HCT116 (cell line): ENCODE measurements around the gene SORL1. TPM values are rescaled to one million over a fixed set of nuclear protein-coding genes. Genes with fewer than 3 reads are reported as not detected.

Experiments used
- ATAC-seq: fragments of 200-7000 bp; cut with Tn5 transposase; 2 replicates; pipeline ENCODE4 v1.9.1; 2020; ENCODE audit warnings: mild to moderate bottlenecking, moderate library complexity
- BruUV-seq: library from RNA; stranded (reverse); fragments of 400-500 nt; replicated peaks from 2 replicates; lab custom pipeline; 2021; lab: Mats Ljungman, UMichigan
- CTCF ChIA-PET: fragments of 300-600 bp; sonication (Branson Sonifier 250); formaldehyde crosslinking; loops from one replicate; lab custom pipeline; 2021; ENCODE audit warnings: antibody characterized with exemption; lab: Charles Lee
- POLR2A ChIA-PET: fragments of 300-600, 350-600 bp; sonication (Branson Sonifier 250); formaldehyde crosslinking; loops from one replicate; lab custom pipeline; 2021; ENCODE audit warnings: antibody characterized with exemption; lab: Charles Lee
- RAD21 ChIA-PET, 2 experiments: fragments of 300-600 bp; sonication (Branson Sonifier 250); formaldehyde crosslinking; loops; one replicate each; lab custom pipeline; 2023; ENCODE audit warnings: low total read pairs in 2 of 2; ENCODE audit not compliant: uncharacterized antibody in 2 of 2, unreplicated experiment in 2 of 2, low non-redundant PET in 1 of 2; lab: Charles Lee
- DNase-seq: peaks from one replicate; pipeline ENCODE4 v3.0.0-alpha.2; 2010; ENCODE audit warnings: low read depth, low spot score
- H2AFZ ChIP-seq: fragments of 200-600 bp; shearing (Covaris generic), sonication (generic); 2 replicates; pipeline ENCODE4 v1.6.1; 2017; ENCODE audit warnings: low read depth, mixed run types, mixed read lengths, antibody characterized with exemption, low read length; ENCODE audit not compliant: poor library complexity, severe bottlenecking
- H3K27ac ChIP-seq: 2 replicates; pipeline ENCODE4 v1.5.1; 2012; ENCODE audit warnings: low read depth, low read length
- H3K27me3 ChIP-seq: fragments of 200-600 bp; sonication (generic); 2 replicates; pipeline ENCODE4 v1.6.1; 2016; ENCODE audit warnings: mixed run types, low read length, mixed read lengths; ENCODE audit not compliant: insufficient read depth
- H3K36me3 ChIP-seq, 2 experiments: fragments of 200-500 bp in 1 of 2; fragments of 200-600 bp in 1 of 2; sonication (Bioruptor generic) in 1 of 2; sonication (generic) in 1 of 2; 2 replicates each; pipeline versions ENCODE4 v1.5.1 to v1.6.1; 2014 to 2016; ENCODE audit warnings: low read length in 2 of 2, inconsistent platforms in 1 of 2, mixed read lengths in 1 of 2, mixed run types in 1 of 2; ENCODE audit not compliant: insufficient read depth in 2 of 2, control insufficient read depth in 1 of 2
- H3K4me1 ChIP-seq, 2 experiments: fragments of 200-600 bp in 1 of 2; sonication (generic) in 1 of 2; 2 replicates each; pipeline versions ENCODE4 v1.5.1 to v1.6.1; 2012 to 2017; ENCODE audit warnings: low read length in 2 of 2, inconsistent platforms in 1 of 2, mild to moderate bottlenecking in 1 of 2, mixed read lengths in 1 of 2, mixed run types in 1 of 2, moderate library complexity in 1 of 2; ENCODE audit not compliant: insufficient read depth in 2 of 2, control insufficient read depth in 1 of 2
- H3K4me2 ChIP-seq: fragments of 200-600 bp; sonication (generic); 2 replicates; pipeline ENCODE4 v1.6.1; 2017; ENCODE audit warnings: mixed run types, low read length, mixed read lengths
- H3K4me3 ChIP-seq, 2 experiments: fragments of 200-600 bp in 1 of 2; sonication (generic) in 1 of 2; replicated peaks in 1 of 2; 2 replicates each; pipeline ENCODE4 v1.5.1; 2011 to 2016; ENCODE audit warnings: low read length in 2 of 2, control low read depth in 1 of 2, low read depth in 1 of 2, mild to moderate bottlenecking in 1 of 2, mixed read lengths in 1 of 2, mixed run types in 1 of 2
- H3K79me2 ChIP-seq: fragments of 200-600 bp; sonication (generic); 2 replicates; pipeline ENCODE4 v1.6.1; 2017; ENCODE audit warnings: mild to moderate bottlenecking, mixed run types, low read length, moderate library complexity, mixed read lengths; ENCODE audit not compliant: insufficient read depth
- H3K9ac ChIP-seq: fragments of 200-600 bp; sonication (generic); 2 replicates; pipeline ENCODE4 v1.6.1; 2016; ENCODE audit warnings: low read length, mixed read lengths
- H3K9me2 ChIP-seq: fragments of 200-600 bp; sonication (generic), shearing (Covaris generic); 2 replicates; pipeline ENCODE4 v1.6.1; 2017; ENCODE audit warnings: mixed run types, mild to moderate bottlenecking, moderate library complexity; ENCODE audit not compliant: insufficient read depth
- H3K9me3 ChIP-seq, 2 experiments: fragments of 200-500 bp in 1 of 2; fragments of 200-600 bp in 1 of 2; sonication (Bioruptor generic) in 1 of 2; sonication (generic) in 1 of 2; 2 replicates each; pipeline ENCODE4 v1.6.1; 2014 to 2017; ENCODE audit warnings: low read length in 2 of 2, mixed read lengths in 2 of 2, inconsistent platforms in 1 of 2, low read depth in 1 of 2, mild to moderate bottlenecking in 1 of 2, mixed run types in 1 of 2, moderate library complexity in 1 of 2; ENCODE audit not compliant: control insufficient read depth in 1 of 2, insufficient read depth in 1 of 2
- H4K20me1 ChIP-seq: fragments of 200-600 bp; sonication (generic), shearing (Covaris generic); 2 replicates; pipeline ENCODE4 v1.6.1; 2017; ENCODE audit warnings: mixed run types, mild to moderate bottlenecking, moderate library complexity; ENCODE audit not compliant: insufficient read depth
- CEBPB ChIP-seq: IDR thresholded peaks from 2 replicates; pipeline ENCODE4 v1.6.1; 2012; ENCODE audit warnings: low read depth
- CTCF ChIP-seq, 3 experiments: fragments of 200-600 bp in 1 of 3; sonication (generic) in 1 of 3; IDR thresholded peaks in 2 of 3; conservative IDR thresholded peaks in 1 of 3; 2 replicates each; pipeline ENCODE4 v1.5.1; 2012 to 2017; ENCODE audit warnings: low read depth in 2 of 3, low read length in 2 of 3, antibody characterized with exemption in 1 of 3, borderline replicate concordance in 1 of 3, control low read depth in 1 of 3, mild to moderate bottlenecking in 1 of 3, mixed read lengths in 1 of 3, mixed run types in 1 of 3, moderate library complexity in 1 of 3; ENCODE audit not compliant: insufficient read depth in 1 of 3
- EGR1 ChIP-seq: IDR thresholded peaks from 2 replicates; pipeline ENCODE4 v1.6.1; 2012; ENCODE audit warnings: low read depth
- EZH2 ChIP-seq: fragments of 200-600 bp; sonication (generic); IDR thresholded peaks from 2 replicates; pipeline ENCODE4 v1.6.1; 2017; ENCODE audit warnings: antibody characterized with exemption, mixed run types
- EZH2phosphoT487 ChIP-seq: fragments of 200-600 bp; IDR thresholded peaks from 2 replicates; pipeline ENCODE4 v1.6.1; 2018; ENCODE audit warnings: antibody characterized with exemption, borderline replicate concordance
- POLR2A ChIP-seq: IDR thresholded peaks from 2 replicates; pipeline ENCODE4 v1.7.0; 2011; ENCODE audit warnings: borderline replicate concordance; ENCODE audit not compliant: insufficient read depth, insufficient read length; ENCODE audit errors: extremely low read depth
- REST ChIP-seq: IDR thresholded peaks from 2 replicates; pipeline ENCODE4 v1.6.1; 2012; ENCODE audit warnings: low read depth
- SIN3A ChIP-seq: IDR thresholded peaks from 2 replicates; pipeline ENCODE4 v1.6.1; 2012; ENCODE audit warnings: low read depth
- YY1 ChIP-seq: IDR thresholded peaks from 2 replicates; pipeline ENCODE4 v1.6.1; 2011; ENCODE audit warnings: low read length, low read depth, moderate library complexity, mild to moderate bottlenecking; ENCODE audit not compliant: insufficient replicate concordance; ENCODE audit errors: extremely low read depth
- ZFX ChIP-seq: fragments of 450-650 bp; IDR thresholded peaks from 2 replicates; pipeline ENCODE4 v1.6.1; 2017
- intact Hi-C: fragments of 100-400 bp; cut with micrococcal nuclease; formaldehyde crosslinking; loops from 2 replicates; pipeline ENCODE4 v1.10.0; 2022
- total RNA-seq: library from RNA; stranded (reverse); gene quantifications from one replicate; pipeline ENCODE4 v1.2.1, GENCODE V29; 2021; ENCODE audit not compliant: unreplicated experiment

Gene SORL1
- total RNA-seq, 1 experiment from 2014 or later = 17.4 TPM

GRCh38 chr11:121414141-121414913 is 37.8 kb upstream of the SORL1 start:
- H3K4me3 ChIP-seq = no peak overlapping the region
- no peaks in the 10 kb centered on the region for H3K27me3 ChIP-seq
- peaks cover 7 to 8% of the 10 kb centered on the region in 2 experiments; a peak in 3 of 4 replicates for H3K4me1 ChIP-seq
- H3K9me3 ChIP-seq = no peaks in the 10 kb centered on the region
- no peak overlapping the region for H3K9ac ChIP-seq
- H4K20me1 ChIP-seq = no peaks in the 10 kb centered on the region
- H3K4me2 ChIP-seq = no peak overlapping the region
- H3K79me2 ChIP-seq = no peaks in the 10 kb centered on the region
- no peaks in the 10 kb centered on the region for H3K9me2 ChIP-seq
- POLR2A ChIA-PET = no interaction called here
- no TSS peak for BruUV-seq
- CTCF ChIA-PET = no interaction called here
- H2AFZ ChIP-seq = no peak overlapping the region
- no peak for DNase-seq
- no peak for ATAC-seq
- no peaks in the 10 kb centered on the region for H3K36me3 ChIP-seq
- RAD21 ChIA-PET = no interaction called here
- no peak overlapping the region for H3K27ac ChIP-seq
- intact Hi-C loops = no loop called here
- TF ChIP-seq EZH2 (no peak), REST (no peak), CEBPB (no peak), SIN3A (no peak), EGR1 (no peak), POLR2A (no peak)

GRCh38 chr11:121415856-121416255 is 36.3 kb upstream of the SORL1 start:
- ChIA-PET POLR2A (no interaction called here), RAD21 (no interaction called here), CTCF (no interaction called here)
- Histone ChIP-seq H3K36me3 (no peaks in the 10 kb centered on the region), H3K27me3 (no peaks in the 10 kb centered on the region), H3K79me2 (no peaks in the 10 kb centered on the region), H4K20me1 (no peaks in the 10 kb centered on the region), H3K4me1 (peaks cover 7 to 8% of the 10 kb centered on the region in 2 experiments; a peak in 3 of 4 replicates), H3K27ac (no peak overlapping the region), H3K9ac (no peak overlapping the region), H3K9me3 (no peaks in the 10 kb centered on the region), H3K4me3 (no peak overlapping the region), H2AFZ (no peak overlapping the region), H3K4me2 (no peak overlapping the region), H3K9me2 (no peaks in the 10 kb centered on the region)
- ATAC-seq (no peak), DNase-seq (no peak)
- BruUV-seq = no TSS peak
- intact Hi-C loops = no loop called here
- TF ChIP-seq ZFX (no peak), CTCF (IDR thresholded peaks at IDR 0.05 in 2 of 3, conservative IDR thresholded peaks at IDR 0.05 in 1 of 3; ENCODE audit: borderline replicate concordance in 1 of 3, insufficient read depth in 1 of 3, low read depth in 2 of 3, low read length in 2 of 3) (no peak), EZH2phosphoT487 (no peak), REST (no peak), YY1 (no peak)
